HG03280 (cell line): ENCODE measurements around the gene ADNP2.

Experiments used
- ATAC-seq: cut with Tn5 transposase; IDR thresholded peaks from one replicate; pipeline ENCODE4 v1.9.1; 2021; ENCODE audit warnings: mild to moderate bottlenecking, moderate library complexity; ENCODE audit not compliant: unreplicated experiment

ADNP2 gene

GRCh38 chr18:80108739-80109675 lies at the start of gene ADNP2:
ADNP2 (plus strand) TSS chr18:80109262; CDS start chr18:80117543, 8,281 bp downstream.
- ATAC-seq: peak; percentile 73

DNA sequence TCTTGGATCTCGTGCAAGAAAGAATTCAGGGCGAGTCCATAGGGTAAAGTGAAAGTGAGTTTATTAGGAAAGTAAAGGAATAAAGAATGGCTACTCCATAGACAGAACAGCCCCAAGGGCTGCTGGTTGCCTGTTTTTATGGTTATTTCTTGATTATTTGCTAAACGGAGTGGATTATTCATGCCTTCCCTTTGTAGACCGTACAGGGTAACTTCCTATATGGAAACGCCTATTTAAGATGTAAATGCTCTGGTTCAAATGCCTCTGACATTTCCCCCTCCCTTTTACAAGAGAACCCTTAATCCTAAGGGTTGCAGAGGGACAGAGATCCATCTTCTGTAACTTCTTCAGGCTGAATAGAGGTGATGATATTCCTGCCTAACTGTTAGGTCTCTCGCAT lies 49.1 kb upstream of the ADNP2 start:
- no peak for ATAC-seq

GRCh38 chr18:80065705-80066104 lies 43.4 kb upstream of the ADNP2 start:
- no peak for ATAC-seq

GRCh38 chr18:80067321-80067720 lies 41.7 kb upstream of the ADNP2 start:
- no peak for ATAC-seq

DNA sequence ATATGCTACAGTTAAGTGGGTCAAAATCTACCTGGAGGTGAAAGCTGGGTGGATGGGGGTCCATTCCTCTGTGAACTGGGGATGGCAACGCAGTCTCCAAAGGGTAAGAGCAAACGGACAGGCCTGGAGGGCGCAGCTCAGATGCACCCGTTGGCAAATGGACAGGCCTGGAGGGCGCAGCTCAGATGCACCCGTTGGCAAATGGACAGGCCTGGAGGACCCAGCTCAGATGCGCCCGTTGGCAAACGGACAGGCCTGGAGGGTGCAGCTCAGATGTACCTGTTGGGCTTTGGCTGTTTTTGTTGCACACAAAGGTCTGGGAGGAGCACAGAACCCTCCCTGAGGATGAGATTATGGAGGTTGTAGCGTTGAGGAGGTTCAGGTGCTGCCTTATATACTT lies 41.2 kb upstream of the ADNP2 start:
- no peak for ATAC-seq

DNA sequence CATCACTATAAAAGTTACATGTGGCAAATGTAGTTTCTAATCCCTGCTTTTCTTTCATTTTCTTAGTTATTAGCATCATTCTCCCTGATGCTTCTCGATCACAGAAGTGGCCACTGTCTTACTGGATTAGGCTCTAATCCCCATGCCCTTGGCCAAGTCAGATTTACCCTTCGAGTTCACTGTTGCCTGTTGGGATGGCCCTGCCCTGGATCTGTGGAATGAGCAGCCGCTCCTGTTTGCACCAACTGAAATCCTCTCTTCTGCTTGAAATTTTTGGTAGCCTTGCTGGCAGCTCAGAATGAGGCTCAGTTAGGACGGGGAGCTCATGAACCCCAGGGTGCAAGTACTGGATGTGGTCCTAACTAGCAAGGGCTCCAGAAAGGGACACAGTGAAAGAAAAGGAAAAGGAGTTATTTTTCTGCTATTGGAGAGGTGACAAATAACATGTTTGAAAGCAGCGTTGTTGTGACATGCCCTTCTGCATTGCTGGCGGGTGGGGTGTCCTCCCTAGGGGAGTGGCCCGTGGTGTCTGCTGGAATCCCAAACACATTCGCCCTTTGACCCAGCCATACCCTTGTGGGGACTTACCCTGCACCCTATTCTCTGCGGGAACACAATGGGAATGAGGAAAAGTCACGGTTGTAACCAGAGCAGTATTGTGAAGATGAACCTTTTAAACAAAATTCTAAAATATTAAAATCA lies 40.3 kb upstream of the ADNP2 start:
- no peak for ATAC-seq

- ATAC-seq: no peak
Measured at GRCh38 chr18:80070825-80071224, 38.2 kb upstream of the ADNP2 start.

GRCh38 chr18:80074183-80074582 lies 34.9 kb upstream of the ADNP2 start:
- ATAC-seq: no peak

GRCh38 chr18:80074697-80075096 lies 34.4 kb upstream of the ADNP2 start:
- ATAC-seq: no peak

- no peak for ATAC-seq
Measured at GRCh38 chr18:80075940-80076339, 33.1 kb upstream of the ADNP2 start.

DNA sequence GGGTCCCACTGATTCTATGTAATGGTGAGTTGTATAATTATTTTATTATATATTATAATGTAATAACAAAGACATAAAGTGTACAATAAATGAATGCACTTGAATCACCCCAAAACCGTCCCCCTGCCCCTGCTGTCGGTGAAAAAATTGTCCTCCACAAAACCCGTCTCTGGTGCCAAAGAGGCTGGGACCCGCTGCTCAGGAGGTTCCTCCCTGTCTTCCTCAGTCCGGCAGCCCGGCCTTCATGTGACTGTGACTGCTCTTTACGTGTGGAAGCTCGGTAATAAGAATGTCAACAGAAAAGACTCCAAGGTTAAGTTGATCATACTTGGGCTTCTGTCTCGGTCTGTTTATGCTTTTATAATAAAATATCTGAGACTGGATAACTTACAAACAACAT lies 32.7 kb upstream of the ADNP2 start:
- no peak for ATAC-seq

- ATAC-seq: no peak
Measured at GRCh38 chr18:80077873-80078272, 31.2 kb upstream of the ADNP2 start.

- ATAC-seq: no peak
Measured at GRCh38 chr18:80086281-80086680, 22.8 kb upstream of the ADNP2 start.

GRCh38 chr18:80088036-80088435 lies 21.0 kb upstream of the ADNP2 start:
- ATAC-seq: no peak

- ATAC-seq: no peak
Measured at GRCh38 chr18:80088823-80089222, 20.2 kb upstream of the ADNP2 start.

GRCh38 chr18:80095414-80095813 lies 13.6 kb upstream of the ADNP2 start:
- ATAC-seq: no peak

DNA sequence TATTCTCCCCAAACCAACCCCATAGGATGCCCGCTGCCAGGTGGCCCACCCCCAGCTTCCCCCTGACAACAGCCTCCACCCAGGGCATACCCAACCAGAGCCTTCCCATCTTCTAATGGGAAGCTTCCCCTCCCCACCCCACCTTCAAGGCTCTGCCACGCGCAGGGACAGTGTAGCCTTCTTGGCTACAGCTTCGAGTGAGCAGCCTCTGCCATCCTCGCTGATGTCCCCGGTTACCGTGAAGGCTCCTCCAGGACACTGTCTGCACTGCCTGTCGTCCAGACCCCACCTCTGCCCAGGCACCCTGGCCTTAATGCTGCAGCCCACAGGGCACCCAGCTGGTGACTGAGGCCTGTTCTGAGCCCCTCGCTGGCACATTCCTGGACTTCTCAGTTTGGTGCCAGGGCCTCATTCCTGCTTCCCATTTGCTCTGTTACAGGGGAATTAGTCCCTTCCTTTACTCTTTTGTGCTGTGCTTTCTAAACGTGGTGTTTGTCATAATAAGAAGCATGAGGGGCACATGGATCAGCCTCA lies 13.0 kb upstream of the ADNP2 start:
- no peak for ATAC-seq

DNA sequence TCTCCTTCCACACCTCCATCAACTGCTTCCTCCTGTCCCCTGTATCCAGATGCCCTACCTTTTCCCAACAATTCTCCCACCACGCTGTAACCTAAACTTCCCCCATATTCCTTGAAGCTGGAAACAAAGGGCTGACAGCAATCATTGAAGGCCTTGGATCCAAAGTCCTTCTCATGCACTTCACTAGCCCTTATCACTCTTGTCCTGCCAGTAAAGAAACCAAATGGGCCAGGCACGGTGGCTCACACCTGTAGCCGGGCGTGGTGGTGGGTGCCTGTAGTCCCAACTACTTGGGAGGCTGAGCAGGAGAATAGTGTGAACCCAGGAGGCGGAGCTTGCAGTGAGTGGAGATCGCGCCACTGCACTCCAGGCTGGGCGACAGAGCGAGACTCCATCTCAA lies 11.9 kb upstream of the ADNP2 start:
- no peak for ATAC-seq

DNA sequence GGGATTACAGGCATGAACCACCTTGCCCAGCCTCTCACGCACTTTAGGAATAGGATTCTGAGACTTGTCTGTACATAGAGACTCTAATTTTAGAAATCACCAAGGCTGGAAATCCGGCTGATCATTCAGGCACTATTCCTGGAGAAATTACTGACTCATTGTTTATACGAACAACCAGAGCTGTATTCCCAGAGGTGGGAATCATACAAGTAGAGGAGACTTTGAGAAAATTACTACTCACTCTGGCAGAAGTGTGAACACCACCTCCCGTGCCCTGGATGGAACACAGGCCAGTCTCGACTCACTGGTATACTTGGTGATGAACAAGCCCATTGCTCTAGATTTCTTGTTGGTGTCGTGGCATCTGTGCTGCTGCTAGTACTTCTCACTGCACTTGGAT lies 5.8 kb upstream of the ADNP2 start:
- no peak for ATAC-seq

DNA sequence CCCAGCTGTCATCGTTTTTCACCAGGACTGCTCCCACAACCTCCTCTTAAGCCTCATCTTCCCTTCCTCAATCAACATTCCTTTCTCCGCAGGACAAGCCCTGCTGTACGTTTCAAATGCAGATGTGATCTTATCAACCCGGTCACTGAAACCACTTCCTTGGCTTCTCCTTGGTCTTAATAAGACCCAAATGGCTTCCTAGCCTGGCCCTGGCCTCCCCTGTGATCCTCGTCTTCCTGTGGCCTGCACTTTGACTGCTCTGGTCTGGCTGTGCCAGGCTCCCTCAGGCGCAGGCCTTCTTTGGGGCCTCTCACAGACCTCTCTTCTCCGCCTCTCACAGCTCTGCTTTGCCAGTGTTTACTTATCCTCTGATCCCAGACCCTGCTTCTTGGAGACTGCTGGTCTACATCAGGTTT lies 4.7 kb upstream of the ADNP2 start:
- no peak for ATAC-seq

- no peak for ATAC-seq
Measured at GRCh38 chr18:80105369-80106167, 3.5 kb upstream of the ADNP2 start.
